A673 (cell line): Measurements from ENCODE around the gene MAB21L1. TPM values are rescaled to one million over a fixed set of nuclear protein-coding genes. Genes with fewer than 3 reads are reported as not detected.

Source experiments
- BruUV-seq: library from RNA; stranded (reverse); fragments of 400-500 nt; replicated peaks from 2 replicates; lab custom pipeline; 2021; lab: Mats Ljungman, UMichigan
- CTCF ChIA-PET: fragments of 300-600 bp; sonication (Branson Sonifier 250); formaldehyde crosslinking; loops from one replicate; lab custom pipeline; 2022; ENCODE audit warnings: antibody characterized with exemption; lab: Charles Lee
- POLR2A ChIA-PET: fragments of 300-600 bp; sonication (Branson Sonifier 250); formaldehyde crosslinking; loops from one replicate; lab custom pipeline; 2022; ENCODE audit warnings: antibody characterized with exemption; ENCODE audit not compliant: low non-redundant PET; lab: Charles Lee
- DNase-seq: peaks from one replicate; pipeline ENCODE4 v3.0.0-alpha.2; 2015; ENCODE audit warnings: low spot score
- H3K27ac ChIP-seq: fragments of 200-600 bp; sonication (generic); 2 replicates; pipeline ENCODE4 v1.5.1; 2016; ENCODE audit warnings: mixed run types, low read depth, mild to moderate bottlenecking, mixed read lengths, antibody characterized with exemption, low read length; ENCODE audit not compliant: poor library complexity, severe bottlenecking
- H3K27me3 ChIP-seq: fragments of 200-600 bp; sonication (generic); replicated peaks from 2 replicates; pipeline ENCODE4 v1.6.1; 2017; ENCODE audit warnings: mixed run types, low read depth, mild to moderate bottlenecking, mixed read lengths, antibody characterized with exemption, low read length; ENCODE audit not compliant: insufficient read depth, poor library complexity
- H3K36me3 ChIP-seq: fragments of 200-600 bp; sonication (generic); 2 replicates; pipeline ENCODE4 v1.6.1; 2016; ENCODE audit warnings: mixed run types, mild to moderate bottlenecking, mixed read lengths, antibody characterized with exemption, low read length; ENCODE audit not compliant: insufficient read depth, poor library complexity, severe bottlenecking
- H3K4me1 ChIP-seq: fragments of 200-600 bp; sonication (generic); 2 replicates; pipeline ENCODE4 v1.6.1; 2017; ENCODE audit warnings: mixed run types, mild to moderate bottlenecking, mixed read lengths, antibody characterized with exemption, low read length; ENCODE audit not compliant: insufficient read depth, poor library complexity, severe bottlenecking
- H3K4me3 ChIP-seq: fragments of 200-600 bp; sonication (generic); 2 replicates; pipeline ENCODE4 v1.5.1; 2016; ENCODE audit warnings: low read depth, mixed run types, mild to moderate bottlenecking, mixed read lengths, low read length; ENCODE audit not compliant: poor library complexity, severe bottlenecking
- H3K9me3 ChIP-seq: fragments of 200-600 bp; sonication (generic); 2 replicates; pipeline ENCODE4 v1.6.1; 2016; ENCODE audit warnings: mixed run types, low read depth, mild to moderate bottlenecking, mixed read lengths, antibody characterized with exemption, low read length; ENCODE audit not compliant: poor library complexity, severe bottlenecking
- CTCF ChIP-seq: fragments of 300-800, 200-600 bp; sonication (generic); conservative IDR thresholded peaks from 2 replicates; pipeline ENCODE4 v1.5.1; 2017; ENCODE audit warnings: low read depth, mild to moderate bottlenecking, antibody characterized with exemption, low read length, moderate library complexity, mixed read lengths
- EZH2 ChIP-seq: fragments of 200-600 bp; sonication (generic); IDR thresholded peaks from 2 replicates; pipeline ENCODE4 v1.6.1; 2017; ENCODE audit warnings: borderline replicate concordance, low read depth, mild to moderate bottlenecking, mixed read lengths, antibody characterized with exemption, low read length; ENCODE audit not compliant: poor library complexity, severe bottlenecking
- intact Hi-C: fragments of 100-400 bp; cut with micrococcal nuclease; formaldehyde crosslinking; loops from one replicate; pipeline ENCODE4 v1.10.0; 2022; ENCODE audit not compliant: unreplicated experiment
- total RNA-seq: library from RNA; stranded (reverse); gene quantifications from 2 replicates; pipeline ENCODE4 v1.2.3, GENCODE V29; 2021

The MAB21L1 gene
- total RNA-seq, 1 experiment from 2014 or later = not detected

- no peak for DNase-seq
- H3K9me3 ChIP-seq = no peaks in the 10 kb centered on the region
- H3K4me3 ChIP-seq = no peak overlapping the region
- H3K36me3 ChIP-seq = no peaks in the 10 kb centered on the region
- H3K4me1 ChIP-seq = no peaks in the 10 kb centered on the region
- no peak for TF ChIP-seq EZH2
- TF ChIP-seq CTCF = no peak
- ChIA-PET CTCF (no interaction called here), POLR2A (interaction anchor here (0.6 kb wide), 1 partner anchor 84 kb away, joined by 3 read pairs; no protein-coding TSS in a partner anchor)
- no peaks in the 10 kb centered on the region for H3K27me3 ChIP-seq
- intact Hi-C loops = no loop called here
- no peak overlapping the region for H3K27ac ChIP-seq
- BruUV-seq = no TSS peak
These were observed 20.4 kb upstream of the MAB21L1 start for GRCh38 chr13:35496761-35497386.

GRCh38 chr13:35496006-35496405 is 19.5 kb upstream of the MAB21L1 start:
- ChIA-PET POLR2A (interaction anchor here (0.6 kb wide), 1 partner anchor 83 kb away, joined by 3 read pairs; no protein-coding TSS in a partner anchor), CTCF (no interaction called here)
- intact Hi-C loops = no loop called here
- Histone ChIP-seq H3K4me1 (no peaks in the 10 kb centered on the region), H3K4me3 (no peak overlapping the region), H3K27me3 (no peaks in the 10 kb centered on the region), H3K27ac (no peak overlapping the region), H3K36me3 (no peaks in the 10 kb centered on the region), H3K9me3 (no peaks in the 10 kb centered on the region)
- BruUV-seq = no TSS peak
- TF ChIP-seq EZH2 = no peak
- no peak for TF ChIP-seq CTCF
- no peak for DNase-seq

- intact Hi-C loops = no loop called here
- CTCF ChIA-PET = no interaction called here
- POLR2A ChIA-PET = no interaction called here
- H3K27ac ChIP-seq = no peak overlapping the region
- DNase-seq = no peak
- no peak overlapping the region for H3K4me3 ChIP-seq
- no TSS peak for BruUV-seq
- peaks cover 5% of the 10 kb centered on the region for H3K4me1 ChIP-seq
- H3K36me3 ChIP-seq = no peaks in the 10 kb centered on the region
- no peaks in the 10 kb centered on the region for H3K27me3 ChIP-seq
- no peaks in the 10 kb centered on the region for H3K9me3 ChIP-seq
- TF ChIP-seq EZH2 = no peak
- TF ChIP-seq CTCF = no peak
These were observed 12.6 kb upstream of the MAB21L1 start for GRCh38 chr13:35489050-35489449.
